H4 (cell line): ENCODE results near the gene CPVL. TPM values are rescaled to one million over a fixed set of nuclear protein-coding genes. Genes with fewer than 3 reads are reported as not detected.

Source experiments
- DNase-seq: peaks from one replicate; pipeline ENCODE4 v3.0.0-alpha.2; 2015; ENCODE audit warnings: low spot score
- total RNA-seq: library from RNA; depleted of rRNA; stranded (reverse); fragments of >200 nt; shearing (Covaris generic); gene quantifications from 2 replicates; pipeline ENCODE4 v1.2.3, GENCODE V29; 2014

CPVL gene
- total RNA-seq, 1 experiment from 2014 or later: 113 TPM

- DNase-seq: no peak
These were observed 142.6 kb downstream of the CPVL start for GRCh38 chr7:29003703-29004102.

DNA sequence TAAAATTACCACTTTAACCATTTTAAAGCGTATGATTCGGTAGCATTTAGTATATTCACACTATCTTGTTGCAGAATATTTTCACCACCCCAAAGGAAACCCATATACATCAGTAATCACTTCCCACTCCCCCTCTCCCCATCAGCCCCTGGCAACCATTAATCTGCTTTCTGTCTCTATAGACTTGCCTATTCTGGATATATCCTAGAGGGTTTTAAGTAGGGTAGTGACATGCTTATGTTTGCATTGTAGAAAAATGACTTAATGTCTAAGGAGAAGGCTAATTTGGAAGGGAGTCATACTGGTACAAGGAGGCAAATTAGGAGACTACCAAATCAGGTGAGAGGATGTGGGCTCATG lies 145.6 kb downstream of the CPVL start:
- no peak for DNase-seq

GRCh38 chr7:28999895-29000716 lies 146.2 kb downstream of the CPVL start:
- DNase-seq: no peak

- no peak for DNase-seq
These were observed 146.9 kb downstream of the CPVL start for GRCh38 chr7:28999427-28999826.

DNA sequence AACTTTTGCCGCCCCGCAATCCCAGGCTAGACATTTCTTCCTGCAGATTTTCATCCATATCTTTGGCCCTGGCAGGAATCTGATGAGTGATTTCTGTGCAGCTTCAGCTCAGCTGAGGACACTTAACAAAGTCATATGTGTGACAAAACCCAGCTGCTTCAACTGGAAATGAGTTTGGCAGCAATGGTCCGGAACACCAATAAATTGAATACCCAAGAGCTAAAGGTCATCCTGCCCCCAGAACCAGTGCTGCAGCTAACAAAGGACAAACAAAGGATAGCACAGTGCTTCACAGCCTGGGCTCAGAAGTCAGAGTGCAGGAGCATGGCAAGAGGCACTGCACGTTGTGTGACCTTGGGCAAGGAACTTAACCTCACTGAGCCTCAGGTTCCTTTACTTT lies 148.2 kb downstream of the CPVL start:
- DNase-seq: no peak

- no peak for DNase-seq
These were observed 149.5 kb downstream of the CPVL start for GRCh38 chr7:28996836-28997235.

- DNase-seq: no peak
These were observed 153.0 kb downstream of the CPVL start for GRCh38 chr7:28993371-28993770.

DNA sequence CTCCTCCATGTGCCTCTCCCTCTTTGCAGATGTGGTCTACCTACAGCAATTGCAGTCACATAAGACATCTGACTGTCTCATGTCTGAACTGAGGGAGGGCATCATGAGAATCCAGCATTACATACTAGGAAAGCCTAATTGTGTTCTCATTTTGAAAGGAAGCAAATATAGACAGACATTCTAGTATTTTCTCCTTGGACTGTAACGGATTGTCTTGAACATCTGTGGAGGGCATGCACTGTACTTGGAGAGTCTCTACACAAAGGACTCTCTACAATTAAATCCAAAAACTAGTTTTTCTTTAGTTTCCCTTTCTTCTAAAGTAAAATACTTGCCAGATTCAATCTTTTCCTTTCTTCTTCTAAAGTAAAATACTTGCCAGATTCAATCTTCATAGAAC lies 153.5 kb downstream of the CPVL start:
- no peak for DNase-seq

- DNase-seq: no peak
These were observed 156.0 kb downstream of the CPVL start for GRCh38 chr7:28990200-28990960.

- no peak for DNase-seq
These were observed 156.9 kb downstream of the CPVL start for GRCh38 chr7:28989211-28989980.

- peak; percentile 96 for DNase-seq
These were observed 157.5 kb downstream of the CPVL start for GRCh38 chr7:28988810-28989209.

DNA sequence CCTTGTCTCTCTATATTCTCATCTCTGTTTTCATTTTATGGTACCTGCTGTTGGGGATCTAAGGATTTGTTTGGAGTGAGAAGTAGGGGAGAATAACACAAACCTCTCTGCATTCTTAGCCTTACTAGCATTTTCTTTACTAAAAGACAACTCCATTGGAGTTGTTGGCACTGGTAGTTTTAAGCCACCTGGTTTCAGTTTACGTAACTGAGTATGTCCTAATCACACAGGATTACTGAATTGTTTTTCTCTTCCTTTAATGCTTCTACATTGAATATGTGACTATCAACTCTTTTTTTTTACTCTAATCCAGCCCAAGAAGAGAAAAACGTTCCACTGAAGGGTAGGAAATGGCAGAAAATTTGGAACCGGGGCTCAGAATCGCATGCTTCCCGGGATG lies 158.2 kb downstream of the CPVL start:
- DNase-seq: peak; percentile 46

- DNase-seq: peak; percentile 36
These were observed 159.6 kb downstream of the CPVL start for GRCh38 chr7:28986765-28987110.

GRCh38 chr7:28986028-28986764 lies 160.1 kb downstream of the CPVL start:
- no peak for DNase-seq

GRCh38 chr7:28984631-28985030 lies 161.7 kb downstream of the CPVL start:
- peak; percentile 96 for DNase-seq

- DNase-seq: no peak
These were observed 162.1 kb downstream of the CPVL start for GRCh38 chr7:28984217-28984616.

GRCh38 chr7:28983396-28984190 lies 162.7 kb downstream of the CPVL start:
- no peak for DNase-seq

DNA sequence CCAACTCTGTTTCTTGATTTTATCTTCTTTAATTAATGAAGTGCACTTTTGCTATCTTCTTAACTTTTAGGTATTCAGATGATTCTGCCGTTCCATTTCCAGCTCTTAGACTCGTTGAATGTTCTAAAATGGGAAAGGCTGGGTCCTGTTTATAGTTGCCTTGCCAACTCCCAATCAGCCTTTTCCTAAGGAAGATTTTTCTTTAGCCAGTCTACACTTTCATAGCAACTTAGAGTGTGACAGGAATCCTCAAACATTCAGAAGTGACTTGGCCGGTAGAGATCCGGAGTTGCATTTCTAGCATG lies 165.2 kb downstream of the CPVL start:
- no peak for DNase-seq

GRCh38 chr7:28980451-28981160 lies 165.7 kb downstream of the CPVL start:
- no peak for DNase-seq

GRCh38 chr7:28979776-28980175 lies 166.6 kb downstream of the CPVL start:
- DNase-seq: no peak

DNA sequence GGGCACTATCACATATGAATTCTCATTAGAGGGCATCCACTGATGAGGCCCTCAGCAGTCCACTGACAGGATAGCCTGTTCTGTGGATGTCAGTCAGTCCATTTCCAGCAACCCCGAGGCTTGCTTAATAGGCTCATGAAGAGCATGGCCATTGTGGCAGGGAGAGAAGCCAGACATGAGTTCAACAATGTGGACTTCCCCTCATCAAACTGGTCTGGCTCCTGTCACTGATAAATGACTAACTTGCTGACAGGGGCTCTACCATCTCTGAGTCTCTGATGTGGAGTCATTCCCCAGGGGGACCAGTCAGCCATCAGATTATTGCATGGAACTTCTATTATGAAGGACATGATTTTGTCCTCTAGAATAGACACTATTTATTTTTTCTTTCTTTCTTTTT lies 168.5 kb downstream of the CPVL start:
- no peak for DNase-seq
